HG02571 (cell line): ENCODE data around the gene CENPX.
"Not testable (repeated sequence)": the region's sequence is repeated elsewhere in the genome, so short reads cannot be mapped to it uniquely, and the experiment has no call there.

ENCODE experiments used
- ATAC-seq: cut with Tn5 transposase; IDR thresholded peaks from one replicate; pipeline ENCODE4 v1.9.1; 2021; ENCODE audit warnings: mild to moderate bottlenecking, moderate library complexity; ENCODE audit not compliant: unreplicated experiment

CENPX gene

DNA sequence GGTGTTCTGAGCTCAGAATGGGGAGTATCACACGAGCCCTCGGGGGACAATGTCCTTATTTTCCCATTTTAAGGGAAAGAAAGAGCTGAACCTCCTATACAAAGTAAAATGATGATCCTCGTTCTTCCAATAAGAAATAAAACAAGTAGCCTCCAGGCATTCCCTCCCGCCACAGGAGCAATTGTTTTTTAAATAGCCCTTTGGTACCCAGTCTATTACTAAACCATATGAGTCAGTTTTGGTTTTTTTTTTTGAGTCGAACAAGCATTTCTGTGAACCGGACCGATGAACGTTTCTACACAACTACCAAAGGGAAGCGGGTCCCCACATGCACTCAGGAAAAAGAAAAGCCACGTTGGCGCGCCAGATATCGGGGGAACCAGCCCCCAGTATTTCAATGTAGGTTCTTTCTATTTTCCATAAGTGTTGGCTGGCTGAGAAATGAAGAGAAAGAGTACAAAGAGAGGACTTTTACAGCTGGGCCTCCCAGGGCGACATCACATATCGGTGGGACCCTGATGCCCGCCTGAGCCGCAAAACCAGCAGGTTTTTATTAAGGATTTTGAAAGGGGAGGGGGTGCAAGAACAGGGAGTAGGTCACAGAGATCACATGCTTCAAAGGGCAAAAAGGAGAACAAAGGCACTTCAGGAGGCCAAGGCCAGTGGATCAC is 18.6 kb upstream of the CENPX start:
- no peak for ATAC-seq

DNA sequence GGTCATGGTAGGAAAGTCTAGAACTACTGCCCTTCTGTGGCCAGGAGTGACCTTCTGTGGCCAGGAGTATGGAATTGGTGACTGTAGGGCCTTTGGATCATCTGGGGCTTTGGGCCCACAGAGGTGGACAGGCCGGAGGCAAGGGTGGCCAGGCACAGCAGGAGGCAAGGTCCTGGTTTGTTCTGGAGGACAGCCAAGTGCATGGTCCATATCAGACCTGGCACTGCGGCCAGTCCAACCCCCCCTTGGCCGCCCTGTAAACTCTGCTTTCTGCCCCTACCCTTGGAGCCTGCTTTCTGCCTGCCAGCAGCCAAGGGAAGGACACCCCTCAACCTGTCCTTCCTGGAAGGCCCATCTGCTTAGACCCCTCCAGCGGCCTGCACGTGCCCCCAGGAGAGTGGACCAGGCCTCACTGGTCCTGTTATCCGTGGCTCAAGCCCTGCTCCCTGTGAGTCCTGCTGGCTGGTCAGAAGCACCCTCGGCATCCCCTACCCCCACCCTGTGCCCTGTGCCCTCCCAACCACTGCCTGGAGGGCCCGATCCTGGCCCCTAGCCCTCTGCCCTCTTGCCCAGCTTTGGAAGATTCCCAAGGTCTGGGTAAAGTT is 17.1 kb upstream of the CENPX start:
- ATAC-seq: no peak

GRCh38 chr17:82038796-82039409 is 16.2 kb upstream of the CENPX start:
- not testable (repeated sequence) for ATAC-seq

- ATAC-seq: no peak
Measured at GRCh38 chr17:82037889-82038195, 15.2 kb upstream of the CENPX start.

DNA sequence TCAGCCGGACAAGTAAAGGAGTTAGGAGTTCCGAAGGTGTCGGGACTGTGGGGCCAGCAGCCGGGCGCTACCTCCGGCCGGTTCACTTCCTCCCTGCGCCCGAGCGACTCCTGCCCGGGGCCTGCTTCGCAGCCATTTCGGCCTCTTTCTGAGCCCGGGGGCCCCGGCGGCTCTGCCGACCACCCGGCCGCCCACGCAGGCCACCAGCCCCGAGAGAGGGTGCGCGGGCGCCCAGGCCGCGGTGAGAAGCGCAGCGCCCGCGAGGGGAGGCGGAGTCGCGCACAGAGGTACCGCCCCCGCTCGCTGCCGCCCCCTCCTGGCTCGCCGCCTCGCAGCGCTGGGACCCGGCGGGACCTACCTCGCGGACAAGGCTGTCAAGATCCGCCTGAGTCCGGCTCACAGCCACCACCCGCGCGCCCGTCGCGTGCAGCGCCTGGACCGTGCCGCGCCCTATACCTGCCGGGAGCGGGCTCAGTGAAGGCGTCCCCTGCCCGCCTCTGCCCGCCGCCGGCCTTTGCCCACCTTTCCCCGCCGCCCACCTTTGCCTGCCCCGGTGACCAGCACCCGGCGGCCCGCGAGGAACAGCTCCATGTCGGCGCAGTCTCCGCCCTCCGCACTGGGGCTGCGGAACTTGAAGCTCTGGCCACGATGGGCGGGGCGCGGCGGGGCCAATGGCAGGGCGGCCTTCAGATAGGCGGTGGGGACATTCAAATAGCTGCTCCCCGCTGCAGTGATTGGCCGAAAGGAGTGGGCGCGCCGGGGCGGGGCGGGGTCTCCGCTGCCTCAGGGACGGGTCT is 14.6 kb upstream of the CENPX start, which contains the start of gene DCXR:
TSS of gene DCXR (minus strand) at position 606 of the 797 bp plus-strand sequence. CDS start at position 591, 15 bp downstream.
- peak; percentile 84 for ATAC-seq

GRCh38 chr17:82036634-82037091 is 14.0 kb upstream of the CENPX start:
- no peak for ATAC-seq

- ATAC-seq: no peak
Measured at GRCh38 chr17:82035956-82036633, 13.4 kb upstream of the CENPX start.

DNA sequence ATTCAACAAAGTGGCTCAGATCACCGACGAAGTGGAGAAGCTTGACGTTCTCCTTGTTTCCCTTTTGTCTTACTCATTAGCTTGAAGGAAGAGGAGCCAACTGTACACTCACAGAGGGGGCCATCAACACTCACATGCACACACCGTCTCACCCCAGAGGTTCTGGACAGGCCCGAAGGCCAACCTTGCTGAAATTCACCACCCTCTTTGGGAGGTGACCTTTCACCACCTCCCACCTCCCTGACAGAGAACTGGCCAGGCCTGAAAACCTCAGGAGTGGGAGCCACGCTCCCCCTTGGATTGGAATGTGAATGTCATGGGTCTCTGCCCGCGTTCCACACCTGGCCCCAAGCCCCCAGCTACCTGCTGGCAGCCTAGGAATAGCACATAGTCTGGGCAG is 12.8 kb upstream of the CENPX start:
- no peak for ATAC-seq

DNA sequence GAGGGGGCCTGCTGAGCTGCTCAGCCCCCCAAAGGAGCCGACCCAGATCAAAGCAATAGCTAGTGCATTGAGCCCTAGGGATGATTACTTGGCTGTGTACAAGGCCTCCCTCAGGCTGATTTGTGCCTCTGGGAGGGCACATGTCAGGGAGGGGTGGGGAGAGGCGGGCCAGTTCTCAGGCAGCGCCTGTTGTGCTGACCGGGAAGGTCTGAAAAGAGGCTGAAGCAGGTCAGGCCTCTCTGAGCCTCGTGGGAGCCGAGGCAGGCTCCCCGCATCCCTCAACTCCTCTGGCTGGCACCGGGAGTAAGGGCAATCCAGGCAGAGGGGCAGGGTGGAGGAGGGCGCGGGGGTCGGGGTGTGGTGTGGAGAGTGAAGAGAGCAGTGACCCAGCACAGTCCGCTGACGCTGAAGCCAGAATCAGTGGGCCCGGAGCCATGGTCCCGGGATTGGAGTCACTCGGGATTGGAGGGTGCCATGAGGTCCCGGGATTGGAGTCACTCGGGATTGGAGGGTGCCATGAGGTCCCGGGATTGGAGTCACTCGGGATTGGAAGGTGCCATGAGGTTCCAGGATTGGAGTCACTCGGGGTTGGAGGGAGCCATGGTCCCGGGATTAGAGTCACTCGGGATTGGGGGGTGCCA is 11.8 kb upstream of the CENPX start:
- ATAC-seq: no peak

GRCh38 chr17:82033359-82034085 is 10.8 kb upstream of the CENPX start:
- no peak for ATAC-seq

- no peak for ATAC-seq
Measured at GRCh38 chr17:82031885-82032627, 9.4 kb upstream of the CENPX start.

- no peak for ATAC-seq
Measured at GRCh38 chr17:82031303-82031884, 8.7 kb upstream of the CENPX start, which contains the start of gene RAC3. TSS of gene RAC3 (plus strand) at chr17:82031678. CDS start at chr17:82031762, 84 bp downstream.

GRCh38 chr17:82030470-82031302 is 8.0 kb upstream of the CENPX start:
- no peak for ATAC-seq

- ATAC-seq: no peak
Measured at GRCh38 chr17:82029990-82030469, 7.4 kb upstream of the CENPX start.

DNA sequence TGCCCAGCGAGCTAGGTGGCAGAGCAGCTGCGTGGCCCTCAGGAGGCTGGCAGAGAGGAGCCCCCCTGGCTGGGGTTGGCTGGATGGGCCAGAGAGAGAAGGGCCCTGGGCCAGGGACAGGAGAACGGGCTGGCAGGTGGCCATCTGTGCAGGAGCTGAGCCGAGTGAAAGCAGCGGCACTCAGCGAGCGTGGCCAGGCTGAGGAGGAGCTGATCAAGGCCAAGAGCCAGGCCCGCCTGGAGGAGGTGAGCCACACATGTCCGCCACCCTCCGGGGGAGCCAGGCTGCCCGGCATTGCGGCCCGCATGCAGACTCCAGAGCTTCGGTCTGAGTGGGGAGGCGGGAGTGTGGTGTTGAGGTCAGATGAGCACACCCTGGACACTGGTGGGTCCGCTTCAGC is 6.7 kb upstream of the CENPX start:
- ATAC-seq: no peak

- ATAC-seq: no peak
Measured at GRCh38 chr17:82028966-82029365, 6.3 kb upstream of the CENPX start.

DNA sequence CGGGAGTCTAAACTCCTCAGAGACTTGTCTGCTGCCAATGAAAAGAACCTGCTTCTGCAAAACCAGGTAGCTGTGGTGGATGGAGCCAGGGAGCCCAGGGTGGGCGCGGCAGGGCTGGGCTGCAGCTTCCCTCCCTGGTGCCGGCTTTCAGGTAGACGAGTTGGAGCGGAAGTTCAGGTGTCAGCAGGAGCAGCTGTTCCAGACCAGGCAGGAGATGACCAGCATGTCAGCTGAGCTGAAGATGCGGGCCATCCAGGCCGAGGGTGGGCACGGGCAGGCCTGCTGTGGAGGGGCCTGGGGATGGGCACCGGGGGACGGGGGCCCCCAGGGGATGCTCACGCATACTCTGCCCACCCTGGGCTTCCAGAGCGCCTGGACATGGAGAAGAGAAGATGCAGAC is 5.6 kb upstream of the CENPX start:
- ATAC-seq: no peak
